GM21529 (cell line): Measurements from ENCODE around the gene GUCA2A.
"Not testable (repeated sequence)": the region's sequence is repeated elsewhere in the genome, so short reads cannot be mapped to it uniquely, and the experiment has no call there.

ENCODE experiments used
- ATAC-seq: cut with Tn5 transposase; IDR thresholded peaks from one replicate; pipeline ENCODE4 v1.9.1; 2021; ENCODE audit not compliant: unreplicated experiment

The GUCA2A gene

GRCh38 chr1:42164551-42165420 lies at the start of gene GUCA2A:
GUCA2A (minus strand) TSS chr1:42164745; CDS start chr1:42164712, 33 bp downstream.
- ATAC-seq = no peak

- no peak for ATAC-seq
Observed at GRCh38 chr1:42211224-42211623, 46.7 kb upstream of the GUCA2A start.

GRCh38 chr1:42210421-42211133 lies 46.0 kb upstream of the GUCA2A start:
- ATAC-seq = no peak

- no peak for ATAC-seq
Observed at GRCh38 chr1:42209526-42210251, 45.1 kb upstream of the GUCA2A start.

- not testable (repeated sequence) for ATAC-seq
Observed at GRCh38 chr1:42206930-42207329, 42.4 kb upstream of the GUCA2A start.

GRCh38 chr1:42206164-42206563 lies 41.6 kb upstream of the GUCA2A start:
- ATAC-seq = no peak

- ATAC-seq = no peak
Observed at GRCh38 chr1:42201986-42202385, 37.4 kb upstream of the GUCA2A start.

- no peak for ATAC-seq
Observed at GRCh38 chr1:42198251-42198650, 33.7 kb upstream of the GUCA2A start.

GRCh38 chr1:42195841-42196240 lies 31.3 kb upstream of the GUCA2A start:
- ATAC-seq = no peak

GRCh38 chr1:42192106-42192505 lies 27.6 kb upstream of the GUCA2A start:
- ATAC-seq = no peak

GRCh38 chr1:42191319-42191718 lies 26.8 kb upstream of the GUCA2A start:
- no peak for ATAC-seq

- no peak for ATAC-seq
Observed at GRCh38 chr1:42189931-42190853, 25.6 kb upstream of the GUCA2A start.

- no peak for ATAC-seq
Observed at GRCh38 chr1:42186152-42186551, 21.6 kb upstream of the GUCA2A start.

GRCh38 chr1:42184616-42185015 lies 20.1 kb upstream of the GUCA2A start:
- ATAC-seq = no peak

GRCh38 chr1:42183957-42184268 lies 19.4 kb upstream of the GUCA2A start:
- ATAC-seq = no peak

GRCh38 chr1:42183210-42183956 lies 18.8 kb upstream of the GUCA2A start:
- ATAC-seq = no peak

GRCh38 chr1:42181687-42182086 lies 17.1 kb upstream of the GUCA2A start:
- no peak for ATAC-seq

GRCh38 chr1:42179900-42180329 lies 15.4 kb upstream of the GUCA2A start:
- no peak for ATAC-seq

- ATAC-seq = no peak
Observed at GRCh38 chr1:42179275-42179674, 14.7 kb upstream of the GUCA2A start.

- no peak for ATAC-seq
Observed at GRCh38 chr1:42178249-42178648, 13.7 kb upstream of the GUCA2A start.
